ENCODE measurements around the gene BRD3OS.
"Not testable (repeated sequence)": the region's sequence is repeated elsewhere in the genome, so short reads cannot be mapped to it uniquely, and the experiment has no call there.

Gene BRD3OS

GRCh38 chr9:133981958-133982681, 43.2 kb upstream of the BRD3OS start:
- ATAC-seq (replicated peaks) (no peak), DNase-seq (no peak)
- peaks cover 63 to 88% of the 10 kb centered on the region in 2 donors for H3K4me1 Mint-ChIP-seq
- no peaks in the 10 kb centered on the region for H3K27me3 Mint-ChIP-seq
- no peaks in the 10 kb centered on the region for H3K9me3 Mint-ChIP-seq
- peaks cover 28 to 45% of the 10 kb centered on the region in 2 donors for H3K36me3 Mint-ChIP-seq
- no peak overlapping the region for H3K27ac Mint-ChIP-seq
- no peak overlapping the region for H3K4me3 Mint-ChIP-seq

DNA sequence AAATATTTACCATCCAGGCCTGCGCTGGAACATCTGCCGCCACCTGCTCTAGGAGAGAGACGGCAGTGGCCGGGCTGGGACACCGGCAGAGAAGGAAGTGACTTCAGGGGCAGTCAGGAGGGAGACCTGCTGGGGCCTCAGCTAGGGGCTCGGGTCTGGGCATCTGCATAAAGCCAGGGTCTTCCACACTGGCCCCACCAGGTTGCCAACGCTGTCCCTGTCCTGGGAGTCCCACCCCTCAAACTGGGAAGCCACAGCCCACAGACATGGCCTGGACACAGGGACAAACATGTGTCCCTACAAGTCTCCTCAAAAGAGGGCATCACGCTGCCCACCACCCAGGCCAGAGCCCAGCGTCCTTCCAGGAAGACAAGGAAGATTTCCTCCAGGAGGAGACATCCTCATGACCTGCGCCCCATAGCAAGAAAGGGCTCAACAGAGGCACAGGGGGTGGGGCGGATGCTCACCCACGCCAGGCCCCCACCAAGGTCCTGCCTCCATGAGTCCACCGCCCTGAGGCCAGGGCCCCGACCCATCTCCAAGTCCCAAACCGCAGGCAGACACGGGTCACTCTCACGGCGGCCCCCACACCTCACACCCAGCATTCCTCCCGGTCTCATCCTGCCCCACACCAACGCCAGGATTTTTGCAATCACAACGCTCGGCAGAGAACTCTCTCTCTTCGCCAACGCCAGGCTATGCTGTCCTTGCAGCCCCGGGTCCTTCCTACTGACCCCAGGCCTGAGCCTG, 42.1 kb upstream of the BRD3OS start:
- Mint-ChIP-seq H3K9me3 (no peaks in the 10 kb centered on the region), H3K27me3 (no peaks in the 10 kb centered on the region), H3K4me3 (no peak overlapping the region), H3K4me1 (peaks cover 59 to 86% of the 10 kb centered on the region in 2 donors), H3K36me3 (peaks cover 22 to 39% of the 10 kb centered on the region in 2 donors), H3K27ac (peak overlapping the region; percentile 62)
- DNase-seq = no peak
- no peak for ATAC-seq (replicated peaks)

DNA sequence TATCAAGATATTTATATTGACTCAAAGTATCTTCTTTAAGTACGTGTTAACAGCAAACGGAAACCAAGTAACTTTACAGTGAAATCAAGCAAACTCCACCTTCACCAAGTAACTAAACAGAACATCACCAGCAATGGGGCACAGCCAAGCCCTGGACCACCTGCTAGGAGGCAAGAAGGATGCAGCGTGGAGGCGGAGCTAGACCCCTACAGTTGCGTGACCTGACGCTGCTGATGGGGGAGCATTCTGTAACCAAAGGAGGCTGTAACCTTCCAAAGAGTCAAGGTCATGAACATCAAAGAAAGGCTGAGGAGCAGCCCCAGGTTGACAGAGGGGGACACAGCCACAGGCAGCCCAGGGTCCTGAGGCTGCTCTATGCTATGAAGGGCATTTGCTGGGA, 39.2 kb upstream of the BRD3OS start:
- peak overlapping the region in 1 of 2 donors; percentile 15 for H3K4me3 Mint-ChIP-seq
- H3K36me3 Mint-ChIP-seq = peaks cover 25 to 43% of the 10 kb centered on the region in 2 donors
- DNase-seq (no peak), ATAC-seq (replicated peaks) (no peak)
- peak overlapping the region; percentile 60 for H3K27ac Mint-ChIP-seq
- no peaks in the 10 kb centered on the region for H3K27me3 Mint-ChIP-seq
- no peaks in the 10 kb centered on the region for H3K9me3 Mint-ChIP-seq
- peaks cover 59 to 87% of the 10 kb centered on the region in 2 donors for H3K4me1 Mint-ChIP-seq

GRCh38 chr9:133986774-133987445, 38.4 kb upstream of the BRD3OS start:
- Mint-ChIP-seq H3K27ac (peak overlapping the region; percentile 16), H3K4me3 (peak overlapping the region in 1 of 2 donors; percentile 1), H3K4me1 (peaks cover 56 to 80% of the 10 kb centered on the region in 2 donors), H3K9me3 (no peaks in the 10 kb centered on the region), H3K36me3 (peaks cover 21 to 41% of the 10 kb centered on the region in 2 donors), H3K27me3 (no peaks in the 10 kb centered on the region)
- DNase-seq = no peak
- ATAC-seq (replicated peaks) = no peak

DNA sequence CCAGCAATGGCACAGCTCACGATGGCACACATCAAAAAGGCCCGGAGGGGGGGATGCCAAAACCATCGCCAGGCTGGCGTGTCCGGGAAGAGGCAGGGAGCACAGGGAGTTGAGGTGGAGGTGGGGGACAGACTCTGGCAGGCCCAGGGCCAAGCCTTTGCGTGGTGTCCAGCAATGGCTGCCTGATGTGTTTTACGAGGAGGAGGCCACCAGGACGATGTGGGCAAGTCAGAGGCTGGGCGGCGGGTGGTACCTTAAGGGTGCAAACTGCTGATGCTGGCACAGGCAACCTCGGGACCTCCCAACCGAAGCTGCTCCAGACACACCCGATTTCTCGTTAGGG, 37.9 kb upstream of the BRD3OS start:
- H3K4me3 Mint-ChIP-seq = no peak overlapping the region
- no peaks in the 10 kb centered on the region for H3K27me3 Mint-ChIP-seq
- DNase-seq (no peak), ATAC-seq (replicated peaks) (no peak)
- peaks cover 51 to 75% of the 10 kb centered on the region in 2 donors for H3K4me1 Mint-ChIP-seq
- H3K36me3 Mint-ChIP-seq = peaks cover 21 to 41% of the 10 kb centered on the region in 2 donors
- H3K27ac Mint-ChIP-seq = no peak overlapping the region
- H3K9me3 Mint-ChIP-seq = no peaks in the 10 kb centered on the region

DNA sequence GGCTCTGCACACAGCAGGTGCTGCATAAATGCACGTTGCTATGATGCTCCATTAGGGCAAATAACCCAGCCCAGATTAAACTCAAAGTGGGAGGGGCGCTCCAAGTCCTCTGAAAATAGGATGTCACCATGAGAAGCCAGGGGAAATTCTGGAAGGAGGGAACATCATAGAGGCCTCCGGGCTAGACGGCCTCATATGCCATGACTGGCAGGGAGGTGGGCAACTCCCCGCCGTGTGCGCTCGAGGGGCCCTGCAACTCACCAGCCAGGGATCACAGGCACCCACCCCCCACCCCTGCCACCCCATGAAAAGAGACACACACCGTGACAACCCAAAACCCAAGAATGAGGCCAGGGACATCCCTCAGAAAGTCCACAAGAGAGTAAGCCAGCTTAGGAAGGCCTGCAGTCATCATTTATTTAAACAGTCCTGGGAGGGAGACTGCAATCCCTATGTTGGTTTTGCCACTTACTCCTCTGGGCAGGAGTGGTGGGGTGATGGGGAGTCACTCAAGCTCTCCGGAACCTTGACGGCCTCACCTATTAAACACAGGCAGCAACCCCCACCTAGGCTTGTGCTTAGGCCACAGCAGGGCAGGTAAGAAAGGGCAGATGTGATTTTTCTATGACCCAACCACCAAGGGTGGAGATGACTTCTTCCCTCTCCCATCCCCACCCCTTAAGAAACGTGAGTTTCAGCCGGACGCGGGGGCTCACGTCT, 37.2 kb upstream of the BRD3OS start:
- ATAC-seq (replicated peaks) = no peak
- Mint-ChIP-seq H3K27me3 (no peaks in the 10 kb centered on the region), H3K9me3 (no peaks in the 10 kb centered on the region), H3K36me3 (peaks cover 21 to 36% of the 10 kb centered on the region in 2 donors), H3K27ac (no peak overlapping the region), H3K4me1 (peaks cover 47 to 69% of the 10 kb centered on the region in 2 donors), H3K4me3 (peak overlapping the region in 1 of 2 donors; percentile 6)
- no peak for DNase-seq

GRCh38 chr9:133988771-133989170, 36.5 kb upstream of the BRD3OS start:
- ATAC-seq (replicated peaks); H3K27me3 Mint-ChIP-seq; DNase-seq; H3K9me3 Mint-ChIP-seq; H3K27ac Mint-ChIP-seq: not testable (repeated sequence)
- Mint-ChIP-seq H3K4me1 (peaks cover 44 to 69% of the 10 kb centered on the region in 2 donors), H3K4me3 (peak overlapping the region in 1 of 2 donors; percentile 17), H3K36me3 (peaks cover 21 to 31% of the 10 kb centered on the region in 2 donors)

DNA sequence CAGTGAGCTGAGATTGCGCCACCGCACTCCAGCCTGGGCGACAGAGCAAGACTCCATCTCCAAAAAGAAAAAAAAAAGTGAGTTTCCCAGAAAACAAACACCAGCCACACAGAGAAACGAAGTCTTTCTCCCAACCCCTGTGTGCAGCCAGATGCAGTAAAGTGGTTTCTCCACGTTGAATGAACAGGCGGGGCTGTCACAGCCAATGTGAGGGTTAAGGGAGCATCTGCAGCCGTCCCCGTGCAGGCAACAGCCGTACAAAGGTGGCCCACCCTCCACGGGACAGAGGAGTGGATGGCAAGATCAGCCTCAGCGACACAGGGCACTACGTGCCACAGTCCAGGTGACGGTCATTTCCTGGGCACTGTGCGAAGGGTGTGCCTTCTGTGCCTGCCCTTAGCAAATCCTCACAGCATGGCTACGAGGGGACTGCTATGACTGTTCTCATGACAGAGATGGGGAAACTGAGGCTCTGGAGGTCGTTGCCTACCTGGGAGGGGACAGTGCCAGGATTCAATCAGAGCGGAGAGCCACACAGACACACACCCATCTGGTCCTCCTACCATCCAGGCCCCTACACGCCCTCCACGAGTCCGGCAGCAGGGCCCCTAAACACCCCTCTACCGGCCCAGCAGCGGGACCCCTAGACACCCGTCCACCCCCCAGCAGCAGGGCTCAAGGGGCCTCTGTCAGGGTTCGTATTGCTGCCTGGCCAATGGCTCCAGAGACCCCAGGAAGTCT, 35.5 kb upstream of the BRD3OS start:
- Mint-ChIP-seq H3K4me3 (peak overlapping the region; percentile 90 to 94), H3K27me3 (no peaks in the 10 kb centered on the region), H3K36me3 (peaks cover 21 to 31% of the 10 kb centered on the region in 2 donors), H3K9me3 (no peaks in the 10 kb centered on the region), H3K4me1 (peaks cover 48 to 76% of the 10 kb centered on the region in 2 donors), H3K27ac (peak overlapping the region; percentile 51)
- ATAC-seq (replicated peaks) (no peak), DNase-seq (no peak)

GRCh38 chr9:133990366-133991213, 34.7 kb upstream of the BRD3OS start:
- peaks cover 18 to 28% of the 10 kb centered on the region in 2 donors for H3K36me3 Mint-ChIP-seq
- DNase-seq = no peak
- H3K9me3 Mint-ChIP-seq = no peaks in the 10 kb centered on the region
- no peaks in the 10 kb centered on the region for H3K27me3 Mint-ChIP-seq
- peak overlapping the region; percentile 90 to 94 for H3K4me3 Mint-ChIP-seq
- peak overlapping the region; percentile 81 for H3K27ac Mint-ChIP-seq
- H3K4me1 Mint-ChIP-seq = peaks cover 45 to 78% of the 10 kb centered on the region in 2 donors
- ATAC-seq (replicated peaks) = no peak

DNA sequence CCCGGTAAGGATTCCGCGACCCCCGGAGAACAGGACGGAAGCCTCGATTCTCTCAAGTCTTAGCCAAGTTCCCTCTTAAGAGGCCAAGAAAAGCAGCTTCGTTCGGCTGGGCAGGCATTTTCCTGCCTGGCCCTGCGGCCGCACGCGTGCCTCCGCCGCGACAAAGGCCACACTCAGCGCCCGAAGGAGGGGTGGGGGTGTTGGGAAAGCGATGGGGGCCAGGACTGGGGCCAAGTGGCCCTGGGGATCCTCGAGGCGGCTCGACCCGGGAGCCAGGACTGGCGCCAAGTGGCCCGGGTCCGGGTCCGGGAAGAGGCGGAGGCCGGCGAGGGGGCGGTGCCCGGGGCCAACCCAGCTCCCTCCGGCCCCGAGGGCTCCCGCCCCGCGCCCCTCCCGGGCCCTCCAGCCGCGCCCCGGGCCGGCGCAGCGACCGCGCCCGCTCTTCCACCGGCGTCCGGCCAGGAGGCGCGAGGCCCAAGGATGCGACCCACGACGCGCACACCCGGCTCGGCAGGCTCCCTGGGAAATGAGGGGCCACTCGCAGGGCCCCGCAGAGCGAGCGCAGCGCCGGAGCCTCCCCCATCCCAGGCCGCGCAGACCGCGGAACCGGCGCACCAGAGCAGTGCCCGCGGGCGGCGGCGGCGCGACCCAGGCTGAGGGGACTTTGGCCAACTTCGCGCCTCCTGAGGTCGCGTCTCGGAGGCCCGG, 33.9 kb upstream of the BRD3OS start:
- peak; percentile 5 to 11 for ATAC-seq (replicated peaks)

GRCh38 chr9:133991964-133992779, 33.1 kb upstream of the BRD3OS start, which contains the start of gene VAV2:
VAV2 (minus strand) TSS chr9:133992324; CDS start chr9:133992278, 46 bp downstream.
- Mint-ChIP-seq H3K27ac (peak within 1 kb of the TSS; percentile 81), H3K36me3 (peaks cover 7 to 16% of the 10 kb centered on the region in 2 donors), H3K9me3 (no peaks in the 10 kb centered on the region), H3K4me1 (peaks cover 31 to 71% of the 10 kb centered on the region in 2 donors), H3K27me3 (peaks cover 4 to 5% of the 10 kb centered on the region in 2 donors), H3K4me3 (peak within 1 kb of the TSS; percentile 90 to 94)
- ATAC-seq (replicated peaks) (peak; percentile 60 to 66), DNase-seq (peak; percentile 66)

More for the DNA sequence above, 33.9 kb upstream of the BRD3OS start:
- no peaks in the 10 kb centered on the region for H3K9me3 Mint-ChIP-seq
- no peak for DNase-seq
- H3K4me1 Mint-ChIP-seq = peaks cover 38 to 71% of the 10 kb centered on the region in 2 donors
- H3K27me3 Mint-ChIP-seq = no peaks in the 10 kb centered on the region
- H3K36me3 Mint-ChIP-seq = peaks cover 11 to 20% of the 10 kb centered on the region in 2 donors
- peak overlapping the region; percentile 90 to 94 for H3K4me3 Mint-ChIP-seq
- H3K27ac Mint-ChIP-seq = peak overlapping the region; percentile 81

Data from stimulated activated naive B cell treated with anti-CD40 and anti-IgM and Interleukin-4, amounts not matched to agents 10 μg/mL and 1 μg/mL and 100 μg/mL, for 72 hours (primary cell).